Loucy (cell line): Measurements from ENCODE around the gene POMP.

Experiments used
- H2AFZ ChIP-seq: fragments of 200-600 bp; sonication (generic); 2 replicates; pipeline ENCODE4 v1.6.0; 2016; ENCODE audit warnings: antibody characterized with exemption, mild to moderate bottlenecking, low read length, moderate library complexity
- H3F3A ChIP-seq: fragments of 200-600 bp; 2 replicates; pipeline ENCODE4 v1.6.0; 2016; ENCODE audit warnings: antibody characterized with exemption, low read depth, mild to moderate bottlenecking
- H3K27me3 ChIP-seq: fragments of 200-600 bp; sonication (generic); 2 replicates; pipeline ENCODE4 v1.6.1; 2014; ENCODE audit warnings: low read length, mild to moderate bottlenecking; ENCODE audit not compliant: insufficient read depth, poor library complexity, severe bottlenecking
- H3K36me3 ChIP-seq: fragments of 200-600 bp; sonication (generic); 2 replicates; pipeline ENCODE4 v1.6.1; 2016; ENCODE audit warnings: low read length; ENCODE audit not compliant: insufficient read depth
- H3K4me1 ChIP-seq: fragments of 200-600 bp; sonication (generic); 2 replicates; pipeline ENCODE4 v1.5.1; 2014; ENCODE audit warnings: low read length, mild to moderate bottlenecking; ENCODE audit not compliant: insufficient read depth, poor library complexity, severe bottlenecking
- H3K4me2 ChIP-seq: fragments of 200-600 bp; sonication (generic); 2 replicates; pipeline ENCODE4 v1.6.0; 2014; ENCODE audit warnings: antibody characterized with exemption, low read length, low read depth, mild to moderate bottlenecking; ENCODE audit not compliant: poor library complexity, severe bottlenecking
- H3K4me3 ChIP-seq: fragments of 200-600 bp; sonication (generic); 2 replicates; pipeline ENCODE4 v1.5.1; 2014; ENCODE audit warnings: low read length, mild to moderate bottlenecking, mixed read lengths; ENCODE audit not compliant: poor library complexity, severe bottlenecking
- H3K79me2 ChIP-seq: fragments of 200-600 bp; sonication (generic); 2 replicates; pipeline ENCODE4 v1.6.1; 2014; ENCODE audit warnings: low read length; ENCODE audit not compliant: insufficient read depth
- H3K9ac ChIP-seq: fragments of 200-600 bp; sonication (generic); 2 replicates; pipeline ENCODE4 v1.6.0; 2014; ENCODE audit warnings: mild to moderate bottlenecking, low read depth, low read length, moderate library complexity; ENCODE audit not compliant: poor library complexity, severe bottlenecking
- H3K9me2 ChIP-seq: fragments of 200-600 bp; sonication (generic); replicated peaks from 2 replicates; pipeline ENCODE4 v1.6.1; 2016; ENCODE audit warnings: low read depth, low read length, mixed read lengths
- H3K9me3 ChIP-seq: fragments of 200-600 bp; sonication (generic); 2 replicates; pipeline ENCODE4 v1.6.1; 2014; ENCODE audit warnings: mild to moderate bottlenecking, antibody characterized with exemption, low read length, low read depth; ENCODE audit not compliant: insufficient read depth
- H4K20me1 ChIP-seq: fragments of 200-600 bp; sonication (generic); 2 replicates; pipeline ENCODE4 v1.6.0; 2014; ENCODE audit warnings: antibody characterized with exemption, low read length, mild to moderate bottlenecking; ENCODE audit not compliant: insufficient read depth, poor library complexity, severe bottlenecking
- EZH2phosphoT487 ChIP-seq: fragments of 200-600 bp; IDR thresholded peaks from 2 replicates; pipeline ENCODE4 v1.6.1; 2018; ENCODE audit warnings: antibody characterized with exemption, mild to moderate bottlenecking, moderate library complexity, borderline replicate concordance
- TF ChIP-seq, protein P1 (sequence below): fragments of 200-600 bp; sonication (generic); conservative IDR thresholded peaks from 2 replicates; pipeline ENCODE4 v1.5.1; 2014; ENCODE audit warnings: mild to moderate bottlenecking, antibody characterized with exemption, low read length

The POMP gene

DNA sequence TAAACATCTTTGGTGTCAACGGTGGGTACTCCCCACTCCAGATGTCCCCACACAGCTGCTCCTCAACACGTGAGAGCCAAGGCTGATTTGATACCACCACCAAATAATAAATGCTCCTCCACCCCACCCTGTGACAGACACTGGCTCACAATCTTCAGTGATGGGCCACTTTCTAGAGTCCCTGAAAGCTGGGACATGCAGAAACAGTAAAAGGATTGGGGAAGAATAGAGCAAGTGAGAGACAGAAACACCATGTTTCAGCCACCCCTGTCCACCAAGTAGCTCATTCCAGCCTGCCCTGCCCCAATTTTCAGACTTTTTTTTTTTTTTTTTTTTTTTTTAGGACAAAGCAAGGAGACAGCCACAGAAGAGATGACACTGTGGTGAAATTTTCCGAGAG is 58.2 kb downstream of the POMP start:
- Histone ChIP-seq H3K4me2 (peak overlapping the region; percentile 95), H3K4me3 (peak overlapping the region; percentile 90), H3K4me1 (peaks cover 32% of the 10 kb centered on the region), H4K20me1 (no peaks in the 10 kb centered on the region), H3K9ac (no peak overlapping the region), H3K36me3 (no peaks in the 10 kb centered on the region), H3K79me2 (peaks cover 13% of the 10 kb centered on the region), H3K9me2 (no peaks in the 10 kb centered on the region), H3K27me3 (no peaks in the 10 kb centered on the region), H3K9me3 (no peaks in the 10 kb centered on the region), H3F3A (0 out of 2 replicates have a peak, but pooled peaks cover 3% of the 10 kb centered on the region), H2AFZ (no peak overlapping the region)
- TF ChIP-seq, protein P1, sequence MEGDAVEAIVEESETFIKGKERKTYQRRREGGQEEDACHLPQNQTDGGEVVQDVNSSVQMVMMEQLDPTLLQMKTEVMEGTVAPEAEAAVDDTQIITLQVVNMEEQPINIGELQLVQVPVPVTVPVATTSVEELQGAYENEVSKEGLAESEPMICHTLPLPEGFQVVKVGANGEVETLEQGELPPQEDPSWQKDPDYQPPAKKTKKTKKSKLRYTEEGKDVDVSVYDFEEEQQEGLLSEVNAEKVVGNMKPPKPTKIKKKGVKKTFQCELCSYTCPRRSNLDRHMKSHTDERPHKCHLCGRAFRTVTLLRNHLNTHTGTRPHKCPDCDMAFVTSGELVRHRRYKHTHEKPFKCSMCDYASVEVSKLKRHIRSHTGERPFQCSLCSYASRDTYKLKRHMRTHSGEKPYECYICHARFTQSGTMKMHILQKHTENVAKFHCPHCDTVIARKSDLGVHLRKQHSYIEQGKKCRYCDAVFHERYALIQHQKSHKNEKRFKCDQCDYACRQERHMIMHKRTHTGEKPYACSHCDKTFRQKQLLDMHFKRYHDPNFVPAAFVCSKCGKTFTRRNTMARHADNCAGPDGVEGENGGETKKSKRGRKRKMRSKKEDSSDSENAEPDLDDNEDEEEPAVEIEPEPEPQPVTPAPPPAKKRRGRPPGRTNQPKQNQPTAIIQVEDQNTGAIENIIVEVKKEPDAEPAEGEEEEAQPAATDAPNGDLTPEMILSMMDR, result no peak
- TF ChIP-seq EZH2phosphoT487, result no peak

DNA sequence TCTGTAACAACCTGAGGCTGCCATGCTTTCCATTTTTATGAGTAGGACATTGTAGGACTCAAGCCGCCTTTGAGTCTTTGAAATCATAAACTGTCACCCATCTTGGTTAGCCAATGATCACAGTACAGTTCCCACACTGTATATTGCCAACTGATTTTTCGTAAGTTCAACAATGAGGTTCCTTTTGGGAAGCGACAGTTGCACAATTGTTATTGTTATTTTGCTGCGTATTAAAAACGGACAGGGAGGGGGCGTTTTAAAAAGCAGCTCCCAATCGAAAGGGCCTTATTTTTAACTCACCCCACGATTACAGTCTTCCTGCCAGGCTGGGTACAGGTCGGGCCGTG is 59.2 kb downstream of the POMP start:
- H3K4me1 ChIP-seq, result peaks cover 32% of the 10 kb centered on the region
- TF ChIP-seq EZH2phosphoT487, result no peak
- TF ChIP-seq, protein P1, result no peak
- H3K4me2 ChIP-seq, result peak overlapping the region; percentile 95
- no peaks in the 10 kb centered on the region for H3K9me3 ChIP-seq
- no peaks in the 10 kb centered on the region for H4K20me1 ChIP-seq
- peak overlapping the region; percentile 90 for H3K4me3 ChIP-seq
- H3K27me3 ChIP-seq, result no peaks in the 10 kb centered on the region
- no peaks in the 10 kb centered on the region for H3K9me2 ChIP-seq
- H2AFZ ChIP-seq, result peak overlapping the region; percentile 96
- H3K36me3 ChIP-seq, result no peaks in the 10 kb centered on the region
- H3K9ac ChIP-seq, result peak overlapping the region; percentile 77
- peaks cover 13% of the 10 kb centered on the region for H3K79me2 ChIP-seq
- 0 out of 2 replicates have a peak, but pooled peaks cover 3% of the 10 kb centered on the region for H3F3A ChIP-seq

DNA sequence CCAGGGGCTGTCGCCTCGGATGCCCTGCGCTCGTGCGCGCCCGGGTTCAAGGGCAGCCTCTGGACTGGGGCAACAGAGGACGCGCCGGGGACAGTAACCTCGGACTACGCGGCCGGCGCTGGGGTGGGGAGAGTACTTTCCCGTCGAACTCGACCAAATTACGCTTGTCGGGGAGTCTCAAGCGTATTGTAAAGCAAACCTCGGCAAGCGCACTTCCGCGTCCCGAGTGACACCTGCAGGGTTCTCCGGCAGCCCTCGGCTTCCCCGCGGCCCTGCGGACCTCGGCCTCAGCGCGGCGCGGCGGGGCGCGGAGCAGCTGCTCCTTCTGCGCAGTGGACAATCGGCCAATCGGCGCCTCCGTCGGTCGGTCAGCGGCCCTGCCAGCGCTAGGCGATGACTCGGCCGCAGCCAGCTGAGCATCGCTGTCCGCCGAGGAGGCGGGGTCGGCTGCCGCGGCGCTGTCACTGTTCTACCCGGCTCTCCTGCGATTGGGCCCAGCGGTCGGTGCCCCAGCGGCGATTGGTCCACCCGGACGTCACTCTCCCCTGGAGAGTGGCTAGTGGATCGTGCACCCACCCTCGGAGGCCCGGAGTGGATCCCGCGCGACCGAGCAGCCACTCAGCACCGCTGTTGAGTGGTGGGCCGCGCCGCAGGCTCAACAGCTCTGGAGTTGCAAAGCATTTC is 59.8 kb downstream of the POMP start, which contains the start of gene SLC46A3:
Gene SLC46A3, minus strand, starts transcription at position 428 of the 684 bp plus-strand sequence. CDS start 972 bp downstream, outside the sequence.
- no peak for TF ChIP-seq EZH2phosphoT487
- TF ChIP-seq, protein P1, result no peak
- Histone ChIP-seq H3K4me2 (peak within 1 kb of the TSS; percentile 95), H3K27me3 (no peaks in the 10 kb centered on the region), H3F3A (no peaks in the 10 kb centered on the region), H3K36me3 (no peaks in the 10 kb centered on the region), H3K4me3 (peak within 1 kb of the TSS; percentile 90), H4K20me1 (no peaks in the 10 kb centered on the region), H3K79me2 (peaks cover 13% of the 10 kb centered on the region), H3K9me3 (no peaks in the 10 kb centered on the region), H3K4me1 (peaks cover 32% of the 10 kb centered on the region), H3K9me2 (no peaks in the 10 kb centered on the region), H2AFZ (peak within 1 kb of the TSS; percentile 96), H3K9ac (peak within 1 kb of the TSS; percentile 77)
